HG02840 (cell line): ENCODE measurements around the gene FBN2.
"Not testable (repeated sequence)": the region's sequence is repeated elsewhere in the genome, so short reads cannot be mapped to it uniquely, and the experiment has no call there.

Source experiments
- ATAC-seq: cut with Tn5 transposase; IDR thresholded peaks from one replicate; pipeline ENCODE4 v1.9.1; 2021; ENCODE audit warnings: mild to moderate bottlenecking, moderate library complexity, moderate number of reproducible peaks; ENCODE audit not compliant: unreplicated experiment, low FRiP score

FBN2 gene

DNA sequence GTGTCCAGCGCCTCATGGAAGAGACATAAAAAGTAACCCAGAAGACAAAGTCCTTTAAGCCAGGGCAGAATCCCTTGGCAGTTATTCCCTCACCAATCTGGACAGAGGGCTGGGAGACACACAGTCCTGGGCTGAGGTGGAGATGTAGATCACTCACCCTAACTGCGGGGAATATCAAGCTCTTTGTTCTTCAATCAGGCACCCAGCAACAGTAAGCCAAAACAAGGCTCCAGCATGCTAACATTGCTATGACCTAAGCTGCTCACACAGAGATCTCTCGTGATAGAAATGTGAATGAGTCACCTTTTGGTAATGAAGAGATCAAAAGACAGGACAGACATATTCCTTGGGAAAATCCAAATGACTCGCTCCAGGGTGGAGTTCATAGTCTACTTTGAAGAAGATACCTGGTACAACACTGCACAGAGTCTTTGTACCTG lies 101.3 kb downstream of the FBN2 start:
- ATAC-seq: no peak

DNA sequence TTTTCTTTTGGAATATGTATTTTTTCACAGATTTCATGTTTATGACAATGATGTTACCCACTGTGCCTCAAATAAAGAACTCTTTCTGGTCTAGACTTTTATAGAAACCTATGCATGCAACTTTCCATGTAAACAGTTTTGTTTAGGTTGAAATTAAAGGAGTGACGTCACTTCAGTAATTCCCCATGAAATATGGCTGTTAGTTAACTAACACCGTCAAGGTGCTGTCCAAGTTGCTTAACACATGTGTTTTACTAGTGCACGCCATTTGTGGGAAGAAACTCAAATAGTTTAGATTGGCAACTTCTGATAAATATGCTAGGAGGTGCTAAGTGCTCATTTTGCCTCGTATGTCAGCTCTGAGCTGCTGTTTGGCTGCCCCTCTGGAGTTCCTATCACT lies 102.2 kb downstream of the FBN2 start:
- ATAC-seq: no peak

DNA sequence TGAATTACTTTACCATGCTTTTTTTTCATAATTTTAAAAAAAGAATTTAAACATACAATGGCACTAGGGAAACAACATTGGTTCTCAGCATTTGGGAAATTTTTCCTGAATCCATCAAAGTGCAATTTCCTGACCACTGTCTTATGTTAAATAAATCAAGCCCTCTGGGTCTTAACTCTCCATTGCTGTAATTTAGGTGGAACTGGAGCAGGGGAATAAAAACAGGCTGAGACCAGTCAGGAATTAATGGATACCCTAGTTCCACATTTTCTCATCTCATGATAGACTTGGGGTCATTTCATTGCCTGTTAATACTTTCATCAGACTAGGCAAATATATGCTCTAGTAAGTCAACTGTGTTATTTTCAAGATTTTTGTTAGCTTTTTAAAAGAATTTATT lies 103.1 kb downstream of the FBN2 start:
- ATAC-seq: no peak

DNA sequence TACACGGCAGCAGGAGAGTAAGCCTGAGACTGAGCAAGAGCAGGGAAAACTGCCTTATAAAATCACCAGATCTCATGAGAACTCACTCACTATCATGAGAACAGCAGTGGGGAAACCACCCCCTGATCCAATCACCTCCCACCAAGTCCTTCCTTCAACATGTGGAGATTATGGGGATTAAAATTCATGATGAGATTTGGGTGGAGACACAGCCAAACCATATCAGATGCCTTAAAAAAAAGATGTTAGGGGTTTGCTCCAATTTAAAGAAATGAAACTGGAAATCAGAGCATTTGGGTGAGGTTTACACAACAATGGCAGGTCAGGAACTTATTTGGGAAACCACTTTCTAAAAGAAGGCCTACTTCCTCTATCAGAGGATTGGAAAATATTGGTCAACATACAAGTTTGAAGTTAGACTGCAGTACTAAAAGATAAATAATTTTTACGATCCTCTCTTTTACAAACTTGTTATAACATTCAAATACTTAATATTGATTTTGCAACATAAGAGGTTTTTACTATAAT lies 105.1 kb downstream of the FBN2 start:
- ATAC-seq: no peak

DNA sequence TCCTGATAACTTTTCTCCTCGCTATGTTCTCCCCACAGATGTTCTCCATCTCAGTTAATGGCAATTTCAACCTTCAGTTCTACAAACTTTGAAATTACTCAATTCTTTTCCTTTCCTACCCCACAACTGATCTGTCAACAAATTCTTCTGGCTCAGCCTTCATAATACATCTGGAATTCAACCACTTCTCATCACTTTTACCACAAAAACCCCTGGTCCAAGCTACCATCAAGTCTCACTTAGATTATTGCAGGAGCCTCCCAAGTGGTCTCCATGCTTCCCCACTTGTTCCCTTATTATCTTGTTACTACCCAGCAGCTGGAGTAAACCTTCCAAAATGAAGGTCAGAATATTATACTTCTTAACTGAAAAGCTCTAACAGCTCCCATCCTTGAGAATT lies 110.1 kb downstream of the FBN2 start:
- ATAC-seq: no peak

DNA sequence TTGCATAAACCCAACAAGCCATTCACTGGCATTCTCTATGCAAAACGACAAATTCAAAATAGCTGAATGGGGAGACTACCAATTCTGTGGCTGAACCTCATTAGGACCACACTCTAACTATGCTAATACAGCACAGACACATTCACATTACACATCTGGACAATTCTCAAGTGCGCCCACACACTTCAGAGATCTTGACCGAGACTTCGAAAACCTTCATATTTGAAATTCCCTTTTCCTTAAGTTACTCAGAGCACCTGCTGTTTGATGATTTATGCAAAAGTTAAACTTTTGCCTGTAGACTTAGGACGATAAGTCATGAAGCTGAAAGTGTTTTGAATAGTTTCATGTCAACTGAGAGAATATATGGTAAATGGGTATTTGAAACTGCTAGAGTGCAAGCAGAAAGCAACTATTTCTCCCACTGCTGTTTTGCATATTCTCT lies 111.9 kb downstream of the FBN2 start:
- ATAC-seq: peak; percentile 95

DNA sequence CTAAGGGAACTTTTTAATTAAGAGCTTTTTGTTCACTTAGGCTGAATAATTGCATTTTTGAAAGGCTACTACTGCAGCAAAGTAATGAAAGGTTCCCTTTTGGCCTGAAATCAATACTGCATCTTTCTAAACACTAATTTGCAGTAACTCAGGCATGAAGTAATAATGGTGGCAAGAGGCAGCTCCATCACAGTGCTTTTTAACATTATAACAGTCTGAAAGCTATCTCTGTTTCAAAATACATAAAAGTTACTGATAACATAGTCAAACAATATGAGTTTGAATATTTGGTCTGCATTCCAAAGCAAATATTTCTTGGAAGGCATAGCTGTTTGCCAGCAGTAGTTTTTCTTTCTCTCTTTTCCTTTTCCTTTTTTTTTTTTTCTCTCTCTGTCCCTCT lies 113.4 kb downstream of the FBN2 start:
- no peak for ATAC-seq

DNA sequence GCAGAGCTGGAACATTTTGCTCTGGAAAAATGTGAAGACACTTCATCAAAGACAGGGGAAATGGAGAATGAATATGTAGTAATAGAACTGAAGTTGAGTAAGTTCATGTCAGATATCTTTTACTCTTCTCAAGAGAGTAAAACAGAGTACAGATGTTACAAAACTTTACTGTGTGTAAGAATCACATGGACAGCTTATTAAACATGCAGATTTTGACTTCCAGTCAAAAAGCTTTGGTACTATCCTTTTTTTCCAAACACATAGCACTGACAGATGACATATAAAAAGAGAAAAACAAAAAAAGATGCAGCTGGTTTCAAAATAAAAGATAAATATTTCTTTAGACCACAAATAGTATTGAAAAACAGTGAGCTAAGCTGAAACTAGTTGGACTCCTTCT lies 115.4 kb downstream of the FBN2 start:
- ATAC-seq: no peak

DNA sequence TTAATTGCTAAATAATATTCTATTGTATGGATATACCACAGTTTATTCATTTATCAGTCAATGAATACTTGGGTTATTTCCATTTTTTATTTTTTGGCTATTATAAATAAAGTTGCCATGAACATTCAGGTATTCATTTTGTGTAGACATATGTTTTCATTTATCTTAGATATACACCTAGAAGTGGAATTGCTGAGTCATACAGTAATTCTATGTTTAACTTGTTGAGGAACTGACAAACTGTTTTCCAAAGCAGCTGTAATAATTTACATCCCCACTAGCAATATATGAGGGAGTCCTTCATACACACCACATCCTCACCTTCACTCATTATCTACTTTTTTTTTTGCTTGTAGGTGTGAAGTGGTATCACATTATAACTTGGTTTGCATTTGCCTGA lies 123.6 kb downstream of the FBN2 start:
- no peak for ATAC-seq

DNA sequence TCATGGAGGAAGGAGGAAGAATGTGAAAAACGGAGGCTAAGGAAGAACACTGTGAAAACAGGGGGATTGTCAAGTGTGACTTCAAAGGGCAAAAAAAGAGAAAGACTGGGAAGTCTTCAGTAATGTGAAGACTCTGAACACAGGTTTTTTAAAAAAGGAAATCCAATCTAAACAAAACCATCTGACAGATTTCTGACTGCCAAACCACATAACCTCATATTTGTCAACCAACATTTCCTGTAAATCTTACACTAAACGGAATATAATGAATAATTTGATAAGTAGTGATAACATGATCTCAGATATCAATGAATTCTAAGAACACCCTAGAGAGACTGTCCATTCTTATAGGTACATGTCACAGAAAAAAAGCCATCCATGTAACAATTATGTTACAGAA lies 124.7 kb downstream of the FBN2 start:
- ATAC-seq: no peak

DNA sequence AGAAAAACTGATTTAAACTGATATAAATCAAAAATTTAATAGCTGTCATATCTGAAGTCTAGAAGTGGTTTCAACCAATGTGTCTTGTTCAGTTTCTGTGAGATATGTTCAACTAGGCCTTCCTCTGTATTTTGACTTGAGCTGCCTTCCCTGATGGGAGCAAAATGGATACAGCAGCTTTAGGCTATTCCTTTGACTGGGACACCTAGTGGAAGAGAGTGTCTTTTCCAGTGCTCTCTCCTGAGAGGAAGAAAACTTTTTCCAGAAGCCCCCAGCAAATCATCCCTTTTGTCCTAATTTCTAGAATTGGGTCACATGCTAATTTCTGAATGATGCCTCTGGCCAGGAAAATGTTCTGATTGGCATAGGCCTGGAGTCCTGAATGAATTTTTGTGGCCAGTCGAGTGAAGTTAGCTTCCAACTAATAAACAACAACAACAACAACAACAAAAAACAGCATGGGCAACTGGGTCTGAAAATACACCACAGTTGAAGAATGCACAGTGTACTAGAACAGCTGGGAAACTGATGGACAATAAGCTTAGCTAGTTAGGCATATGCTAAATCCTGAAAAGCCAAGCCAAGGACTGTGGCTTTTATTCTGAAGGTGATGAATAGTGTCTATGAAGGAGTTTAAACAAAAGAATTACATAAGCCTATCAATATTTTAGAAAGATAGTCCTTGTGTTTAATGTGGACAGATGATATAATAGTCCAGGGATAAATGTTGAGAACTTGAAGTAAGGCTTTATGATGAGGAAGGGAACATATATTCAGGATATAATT lies 125.7 kb downstream of the FBN2 start:
- ATAC-seq: no peak

DNA sequence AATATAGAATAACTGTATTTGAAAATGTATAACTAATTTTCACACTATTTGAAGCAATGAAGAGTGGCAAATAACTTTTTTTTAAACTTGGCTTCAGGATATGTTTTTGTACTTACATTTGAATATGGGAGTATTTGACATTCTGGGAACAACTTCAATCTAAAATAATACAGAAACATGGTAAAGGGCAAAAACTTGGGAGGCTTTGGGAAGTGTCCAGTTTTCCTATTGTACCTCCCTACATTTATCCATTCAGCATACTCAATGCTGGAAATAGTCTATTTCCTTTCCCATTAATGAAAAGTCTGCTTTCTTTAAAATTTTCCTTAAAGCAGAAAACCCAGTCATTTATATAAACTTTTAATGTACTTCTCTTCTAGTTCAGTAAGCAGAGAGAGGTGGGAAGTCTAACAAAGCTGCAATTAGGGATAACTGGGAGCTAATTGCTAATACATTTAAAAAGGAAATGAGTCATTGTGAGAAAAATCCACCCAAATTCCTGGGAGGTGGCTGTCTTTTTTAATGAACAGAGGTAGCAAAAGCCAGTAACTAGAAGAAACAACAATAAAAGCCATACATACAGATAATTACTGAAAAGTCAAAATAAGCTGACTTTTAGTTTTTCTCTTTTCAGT lies 128.8 kb downstream of the FBN2 start:
- no peak for ATAC-seq

DNA sequence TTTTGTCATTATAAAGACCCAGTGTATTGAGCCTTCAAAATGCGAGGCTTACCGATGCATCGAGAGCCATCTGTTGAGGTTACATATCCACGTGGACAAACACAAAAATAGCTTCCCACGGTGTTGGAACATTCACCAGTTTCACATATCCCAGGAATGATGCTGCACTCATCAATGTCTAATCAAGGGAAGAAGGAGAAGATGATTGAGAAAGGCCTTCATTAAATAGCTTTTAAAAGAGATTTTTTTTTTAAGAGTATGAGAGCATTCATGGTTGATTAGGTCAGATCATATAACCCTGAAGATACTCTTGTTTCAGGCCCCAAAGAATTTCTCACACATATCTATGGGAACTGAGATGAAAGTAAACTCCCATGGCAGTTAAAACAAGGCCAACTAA lies 129.4 kb downstream of the FBN2 start:
- no peak for ATAC-seq

DNA sequence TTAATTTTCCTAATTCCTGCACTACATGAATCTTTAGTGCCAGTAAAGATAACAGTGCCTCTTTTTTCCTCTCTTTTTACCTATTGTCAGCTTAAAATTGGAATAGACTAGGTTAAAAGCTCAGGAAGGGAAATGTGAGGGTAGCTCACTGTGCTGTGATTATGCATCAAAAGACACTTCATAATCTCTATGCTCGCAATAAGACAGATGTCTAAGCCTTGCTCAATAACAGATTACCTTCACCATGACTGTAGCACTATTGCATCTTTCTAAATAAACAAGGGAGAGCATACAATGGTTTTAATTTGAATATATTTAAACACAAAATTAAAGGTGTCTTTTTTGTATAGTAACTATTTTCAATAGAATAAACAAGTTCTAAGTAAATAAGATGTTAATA lies 130.1 kb downstream of the FBN2 start:
- ATAC-seq: no peak

DNA sequence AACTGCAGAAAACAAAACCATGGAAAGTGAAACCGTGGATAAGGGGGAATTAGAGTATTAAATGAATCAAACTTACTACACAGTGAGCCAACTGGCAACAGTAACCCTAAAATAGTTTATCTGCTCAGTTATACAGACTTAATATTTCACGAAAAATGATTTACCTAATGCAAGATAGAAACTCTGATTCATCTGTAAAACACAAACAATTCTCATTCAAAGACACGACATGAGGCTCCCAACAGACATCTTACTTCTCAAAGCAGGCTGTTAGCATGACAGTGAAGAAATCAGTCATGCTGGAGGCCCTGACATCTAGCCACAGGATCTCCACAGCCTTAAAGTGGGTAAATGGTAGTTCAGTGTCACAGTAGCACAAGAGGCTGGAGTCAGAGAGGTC lies 131.2 kb downstream of the FBN2 start:
- ATAC-seq: no peak

DNA sequence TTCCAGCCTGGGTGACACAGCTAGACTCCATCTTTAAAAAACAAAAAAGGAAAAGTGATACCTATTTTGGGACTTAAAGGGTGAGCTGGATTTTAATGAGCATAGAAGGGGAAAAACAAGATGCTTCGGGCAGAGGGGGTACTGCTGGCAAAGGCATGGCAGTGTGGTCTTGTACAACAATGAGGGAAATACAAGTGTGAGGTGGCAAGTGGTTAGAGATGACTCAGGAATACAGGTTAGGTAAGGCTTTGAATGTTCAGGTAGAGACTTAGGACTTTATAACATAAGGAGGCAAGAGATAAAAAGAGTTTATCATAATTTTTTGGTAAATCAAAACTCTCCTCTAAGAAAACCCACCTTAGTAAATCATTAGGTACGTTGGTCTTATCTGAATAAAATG lies 132.9 kb downstream of the FBN2 start:
- ATAC-seq: no peak

DNA sequence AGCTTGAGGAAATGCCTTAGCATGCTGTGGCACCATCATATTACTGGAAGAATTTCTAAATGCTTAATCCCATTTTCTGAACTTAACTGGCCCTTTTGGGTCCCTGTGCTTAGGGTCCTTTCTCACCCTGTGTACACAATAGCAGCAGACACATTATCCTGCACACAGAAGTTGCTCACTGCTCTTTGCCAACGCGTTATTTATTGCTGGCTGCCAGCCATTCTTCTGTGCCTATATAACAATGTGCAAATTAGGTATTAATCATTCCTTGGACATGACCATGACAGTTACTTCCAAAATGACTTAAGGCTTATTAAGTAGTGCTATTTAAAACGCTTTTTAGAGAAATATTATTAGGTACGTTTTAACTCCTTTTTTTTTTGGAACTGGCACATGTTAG lies 134.7 kb downstream of the FBN2 start:
- ATAC-seq: no peak

DNA sequence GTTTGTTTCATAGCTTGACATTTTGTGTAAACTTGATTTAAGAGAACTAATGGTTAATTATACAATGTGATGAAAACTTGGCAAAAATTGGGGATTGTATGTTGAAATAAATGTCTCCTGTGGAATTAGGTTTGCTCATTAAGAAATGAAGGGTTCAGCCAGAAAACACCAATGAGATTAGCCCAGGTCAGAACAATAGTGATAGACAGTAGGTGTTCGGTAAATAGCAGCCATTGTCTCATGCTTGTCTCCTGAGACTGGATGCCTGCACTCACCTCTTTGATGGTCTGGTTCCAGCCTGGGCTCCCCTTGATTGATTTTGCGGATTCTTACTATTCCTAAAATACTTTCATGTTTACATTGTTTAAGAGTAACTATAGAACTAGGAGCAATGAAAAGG lies 135.5 kb downstream of the FBN2 start:
- no peak for ATAC-seq

DNA sequence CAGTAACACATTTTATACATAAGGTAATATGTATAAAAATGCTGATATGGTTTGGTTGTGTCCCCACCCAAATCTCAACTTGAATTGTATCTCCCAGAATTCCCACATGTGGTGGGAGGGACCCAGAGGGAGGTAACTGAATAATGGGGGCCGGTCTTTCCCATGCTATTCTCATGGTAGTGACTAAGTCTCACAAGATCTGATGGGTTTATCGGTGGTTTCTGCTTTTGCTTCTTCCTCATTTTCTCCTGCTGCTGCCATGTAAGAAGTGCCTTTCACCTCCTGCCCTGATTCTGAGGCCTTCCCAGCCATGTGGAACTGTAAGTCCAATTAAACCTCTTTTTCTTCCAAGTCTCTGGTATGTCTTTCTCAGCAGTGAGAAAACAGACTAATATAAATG lies 137.3 kb downstream of the FBN2 start:
- ATAC-seq: not testable (repeated sequence)

DNA sequence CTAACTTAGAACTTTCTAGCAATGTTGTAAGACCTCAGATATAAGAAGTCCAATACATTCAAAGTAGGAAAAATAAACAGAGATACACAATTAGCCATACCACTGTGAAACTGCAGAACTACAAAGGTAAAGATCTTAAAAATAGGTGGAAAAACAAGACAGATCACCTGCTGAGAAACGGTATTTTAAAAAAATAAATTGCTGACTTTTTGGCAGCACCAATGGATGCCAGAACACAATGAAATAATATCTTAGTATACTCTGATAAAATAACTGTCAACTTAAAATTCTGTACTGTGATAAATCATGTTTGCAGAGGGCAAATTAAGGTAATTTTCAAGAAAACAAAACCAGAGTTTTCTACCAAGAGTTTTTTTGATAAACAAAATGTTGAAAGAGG lies 138.9 kb downstream of the FBN2 start:
- ATAC-seq: no peak

DNA sequence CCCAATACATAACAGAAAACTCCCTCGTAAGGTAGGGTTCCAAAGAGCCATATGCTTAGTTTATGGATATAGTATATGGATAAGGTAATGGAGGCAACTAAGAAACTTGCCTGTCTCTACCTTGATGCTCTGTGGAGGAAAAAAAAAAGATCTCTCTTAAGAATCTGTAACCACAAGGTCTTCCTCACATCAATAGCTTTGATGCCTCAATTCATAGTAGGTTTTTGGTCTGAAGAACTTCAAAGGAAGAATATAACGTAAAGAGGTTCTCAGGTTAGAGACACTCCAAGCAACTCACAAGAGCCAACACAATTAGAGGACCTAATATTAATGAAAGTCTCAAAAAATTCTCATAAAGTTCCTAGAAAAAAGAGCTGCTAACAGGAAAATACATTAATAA lies 140.2 kb downstream of the FBN2 start:
- ATAC-seq: no peak

DNA sequence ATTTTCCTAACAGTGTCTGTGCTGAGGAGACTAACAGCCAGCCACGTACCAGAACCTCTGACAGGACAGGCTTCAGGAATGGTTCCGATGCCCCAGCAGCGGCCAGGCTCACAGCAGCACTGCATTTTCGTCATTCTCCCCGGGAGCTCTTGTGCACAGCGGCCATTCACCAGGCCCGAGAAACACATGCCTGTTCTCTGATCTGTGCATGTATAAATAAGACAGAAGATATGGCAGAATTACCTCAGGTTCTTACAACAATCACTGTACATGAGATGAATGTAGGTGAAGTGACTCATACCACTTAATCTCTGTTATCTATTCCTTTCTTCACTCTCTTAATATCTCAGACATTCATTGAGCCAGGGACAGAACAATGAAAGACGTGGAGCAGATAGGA lies 143.0 kb downstream of the FBN2 start:
- no peak for ATAC-seq
